NT2/D1 (cell line): ENCODE data around the gene RPRD1B.

ENCODE experiments used
- SUZ12 ChIP-seq: IDR thresholded peaks from 2 replicates; pipeline ENCODE4 v1.6.1; 2011; ENCODE audit not compliant: insufficient read length, insufficient read depth; ENCODE audit errors: extremely low read depth
- YY1 ChIP-seq: IDR thresholded peaks from 2 replicates; pipeline ENCODE4 v1.6.1; 2011; ENCODE audit not compliant: insufficient read length, insufficient read depth

- TF ChIP-seq YY1 (no peak), SUZ12 (no peak)
Measured at GRCh38 chr20:38137441-38138037, 104.0 kb downstream of the RPRD1B start.
